H1 (cell line): ENCODE measurements around the gene GCH1. TPM values are rescaled to one million over a fixed set of nuclear protein-coding genes. Genes with fewer than 3 reads are reported as not detected.

Experiments
- CHD7 ChIP-seq: fragments of 300-600 bp; sonication (generic); IDR thresholded peaks from 2 replicates; pipeline ENCODE4 v1.7.1; 2012; ENCODE audit warnings: low read length, moderate library complexity, mild to moderate bottlenecking, inconsistent platforms; ENCODE audit not compliant: insufficient replicate concordance
- SIN3A ChIP-seq, 2 experiments: IDR thresholded peaks in 1 of 2; conservative IDR thresholded peaks in 1 of 2; 2 replicates each; pipeline ENCODE4 v1.6.1; 2011 to 2012; ENCODE audit warnings: low read length in 2 of 2, improper control_type of control experiment in 1 of 2, low read depth in 1 of 2, mild to moderate bottlenecking in 1 of 2
- SP1 ChIP-seq: IDR thresholded peaks from 2 replicates; pipeline ENCODE4 v1.6.1; 2011; ENCODE audit warnings: low read depth, low read length
- polyA plus RNA-seq, 7 experiments: library from polyadenylated mRNA; depleted of rRNA in 3 of 7; stranded (reverse) in 5 of 7; unstranded in 2 of 7; fragments of >200 nt in 5 of 7; fragments of 200-250 nt in 2 of 7; gene quantifications; 1 replicate in 5 of 7; 2 replicates in 1 of 7; 4 replicates in 1 of 7; pipeline versions ENCODE4 v1.2.1 to v1.2.3, GENCODE V29; 2011 to 2013; ENCODE audit warnings: missing spikeins in 2 of 7, mixed read lengths in 2 of 7
- total RNA-seq: library from RNA; stranded (reverse); fragmentation: NEBNext Ultra II Directional; extraction: Animal tissue kit (Norgen Biotek cat#: 25700); gene quantifications from 2 replicates; pipeline ENCODE4 v1.2.1, GENCODE V29; 2021
- TF ChIP-seq, protein P1 (sequence below), 3 experiments: IDR thresholded peaks; 1 replicate in 2 of 3; 2 replicates in 1 of 3; pipeline versions ENCODE4 v1.5.1 to v1.6.1; 2011; ENCODE audit warnings: low read length in 3 of 3, mild to moderate bottlenecking in 3 of 3, inconsistent platforms in 2 of 3, low read depth in 1 of 3, moderate library complexity in 1 of 3; ENCODE audit not compliant: insufficient read depth in 1 of 3; ENCODE audit errors: control extremely low read depth in 1 of 3

GCH1 gene
- total and polyA plus RNA-seq, 2 of the 8 experiments (the other 6 are each of a cell fraction or from before 2014, with no cell fraction given), result 7.3 to 7.9 TPM

DNA sequence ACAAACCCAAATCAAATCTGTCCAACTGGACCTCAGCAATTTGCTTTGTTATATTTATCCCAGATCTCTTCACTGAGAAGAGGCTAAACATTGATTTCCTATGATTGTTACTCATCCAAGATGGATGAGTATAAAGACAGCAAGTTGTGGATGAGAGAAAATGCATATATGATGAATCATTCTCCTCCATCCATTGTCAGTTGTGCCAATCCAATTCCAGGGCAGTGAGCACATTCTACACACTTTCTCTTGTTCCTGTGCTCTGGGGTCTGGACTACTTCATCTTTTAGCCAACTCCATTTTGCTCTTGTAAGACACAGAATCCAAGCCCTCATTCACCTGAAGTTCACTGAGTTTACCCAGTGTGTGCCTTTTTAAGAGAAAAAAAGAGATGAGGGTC lies 105.7 kb downstream of the GCH1 start (continued):
- TF ChIP-seq, protein P1, sequence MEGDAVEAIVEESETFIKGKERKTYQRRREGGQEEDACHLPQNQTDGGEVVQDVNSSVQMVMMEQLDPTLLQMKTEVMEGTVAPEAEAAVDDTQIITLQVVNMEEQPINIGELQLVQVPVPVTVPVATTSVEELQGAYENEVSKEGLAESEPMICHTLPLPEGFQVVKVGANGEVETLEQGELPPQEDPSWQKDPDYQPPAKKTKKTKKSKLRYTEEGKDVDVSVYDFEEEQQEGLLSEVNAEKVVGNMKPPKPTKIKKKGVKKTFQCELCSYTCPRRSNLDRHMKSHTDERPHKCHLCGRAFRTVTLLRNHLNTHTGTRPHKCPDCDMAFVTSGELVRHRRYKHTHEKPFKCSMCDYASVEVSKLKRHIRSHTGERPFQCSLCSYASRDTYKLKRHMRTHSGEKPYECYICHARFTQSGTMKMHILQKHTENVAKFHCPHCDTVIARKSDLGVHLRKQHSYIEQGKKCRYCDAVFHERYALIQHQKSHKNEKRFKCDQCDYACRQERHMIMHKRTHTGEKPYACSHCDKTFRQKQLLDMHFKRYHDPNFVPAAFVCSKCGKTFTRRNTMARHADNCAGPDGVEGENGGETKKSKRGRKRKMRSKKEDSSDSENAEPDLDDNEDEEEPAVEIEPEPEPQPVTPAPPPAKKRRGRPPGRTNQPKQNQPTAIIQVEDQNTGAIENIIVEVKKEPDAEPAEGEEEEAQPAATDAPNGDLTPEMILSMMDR (IDR thresholded peaks at IDR 0.05; ENCODE audit: control extremely low read depth in 1 of 3, insufficient read depth in 1 of 3, low read depth in 1 of 3, low read length in 3 of 3), result no peak
- TF ChIP-seq CHD7 (no peak), SP1 (no peak), SIN3A (conservative IDR thresholded peaks at IDR 0.05 in 1 of 2, IDR thresholded peaks at IDR 0.05 in 1 of 2; ENCODE audit: low read depth in 1 of 2, low read length in 2 of 2) (no peak)
- TF ChIP-seq, all 59 proteins: peak for 0
